CD14-positive monocyte (primary cell): ENCODE data around the gene BSG. TPM values are rescaled to one million over a fixed set of nuclear protein-coding genes. Genes with fewer than 3 reads are reported as not detected.
"Not testable (repeated sequence)": the region's sequence is repeated elsewhere in the genome, so short reads cannot be mapped to it uniquely, and the experiment has no call there.

Experiments
- DNase-seq, 3 donors: peaks; one replicate each; pipeline ENCODE4 v3.0.0-alpha.2; 2011 to 2022
- H2AFZ ChIP-seq: 2 replicates; pipeline ENCODE4 v1.6.0; 2012; ENCODE audit warnings: mild to moderate bottlenecking, low read depth, low read length, inconsistent platforms; ENCODE audit not compliant: insufficient read depth, poor library complexity, severe bottlenecking
- H3K27ac ChIP-seq, 2 donors: 1 replicate in 1 of 2; 2 replicates in 1 of 2; pipeline ENCODE4 v1.5.1; 2012 to 2013; ENCODE audit warnings: low read length in 2 of 2, control low read depth in 1 of 2, inconsistent platforms in 1 of 2, low read depth in 1 of 2, mild to moderate bottlenecking in 1 of 2
- H3K27me3 ChIP-seq, 2 donors: one replicate each; pipeline versions ENCODE4 v1.6.0 to v1.6.1; 2011 to 2013; ENCODE audit warnings: low read length in 2 of 2; ENCODE audit not compliant: control insufficient read depth in 2 of 2, insufficient read depth in 2 of 2
- H3K36me3 ChIP-seq, 2 donors: replicated peaks in 1 of 2; 1 replicate in 1 of 2; 2 replicates in 1 of 2; pipeline versions ENCODE4 v1.5.1 to v1.6.1; 2012 to 2013; ENCODE audit warnings: low read length in 2 of 2, control low read depth in 1 of 2, inconsistent platforms in 1 of 2, mild to moderate bottlenecking in 1 of 2; ENCODE audit not compliant: insufficient read depth in 2 of 2, control insufficient read depth in 1 of 2
- H3K4me1 ChIP-seq, 2 donors: 1 replicate in 1 of 2; 2 replicates in 1 of 2; pipeline versions ENCODE4 v1.5.1 to v1.6.1; 2012 to 2013; ENCODE audit warnings: low read length in 2 of 2, control low read depth in 1 of 2, inconsistent platforms in 1 of 2, mild to moderate bottlenecking in 1 of 2, moderate library complexity in 1 of 2; ENCODE audit not compliant: insufficient read depth in 2 of 2, control insufficient read depth in 1 of 2
- H3K4me2 ChIP-seq: replicated peaks from 2 replicates; pipeline ENCODE3; 2012; ENCODE audit warnings: low read length, moderate library complexity, mild to moderate bottlenecking; ENCODE audit not compliant: poor library complexity, severe bottlenecking; ENCODE audit errors: extremely low read depth
- H3K4me3 ChIP-seq, 3 experiments: fragments of 200-600 bp in 1 of 3; sonication (generic) in 1 of 3; replicated peaks in 1 of 3; 1 replicate in 2 of 3; 2 replicates in 1 of 3; pipeline ENCODE4 v1.5.1; 2011 to 2013; ENCODE audit warnings: low read length in 3 of 3, mild to moderate bottlenecking in 3 of 3, control low read depth in 2 of 3, low read depth in 2 of 3, inconsistent platforms in 1 of 3, moderate library complexity in 1 of 3
- H3K79me2 ChIP-seq: 2 replicates; pipeline ENCODE4 v1.6.0; 2012; ENCODE audit warnings: mild to moderate bottlenecking, control low read depth, inconsistent platforms, low read length, moderate library complexity; ENCODE audit not compliant: insufficient read depth
- H3K9ac ChIP-seq: 2 replicates; pipeline ENCODE4 v1.6.0; 2017; ENCODE audit warnings: low read length, mild to moderate bottlenecking; ENCODE audit not compliant: insufficient read depth, poor library complexity, severe bottlenecking
- H3K9me3 ChIP-seq, 2 donors: replicated peaks in 1 of 2; 1 replicate in 1 of 2; 2 replicates in 1 of 2; pipeline versions ENCODE4 v1.5.1 to v1.6.1; 2012 to 2013; ENCODE audit warnings: low read length in 2 of 2, control low read depth in 1 of 2; ENCODE audit not compliant: control insufficient read depth in 1 of 2, insufficient read depth in 1 of 2
- H4K20me1 ChIP-seq: 2 replicates; pipeline ENCODE4 v1.6.0; 2012; ENCODE audit warnings: mild to moderate bottlenecking, low read length, control low read depth, moderate library complexity; ENCODE audit not compliant: insufficient read depth
- H3K27ac Mint-ChIP-seq, 7 donors: one replicate each; pipeline ENCODE4 v1.8.0; 2020; ENCODE audit warnings: mild to moderate bottlenecking in 7 of 7, mixed read lengths in 7 of 7, moderate library complexity in 6 of 7, inconsistent platforms in 2 of 7
- H3K27me3 Mint-ChIP-seq, 3 donors: one replicate each; pipeline ENCODE4 v1.8.0; 2021 to 2022; ENCODE audit warnings: low read depth in 3 of 3, mild to moderate bottlenecking in 3 of 3, mixed read lengths in 3 of 3, moderate library complexity in 3 of 3, inconsistent platforms in 1 of 3
- H3K36me3 Mint-ChIP-seq, 2 donors: one replicate each; pipeline ENCODE4 v1.8.0; 2020; ENCODE audit warnings: mixed read lengths in 2 of 2, inconsistent platforms in 1 of 2, mild to moderate bottlenecking in 1 of 2
- H3K4me1 Mint-ChIP-seq: one replicate; pipeline ENCODE4 v1.8.0; 2020; ENCODE audit warnings: mild to moderate bottlenecking, mixed read lengths
- H3K4me3 Mint-ChIP-seq, 2 donors: one replicate each; pipeline ENCODE4 v1.8.0; 2020; ENCODE audit warnings: mild to moderate bottlenecking in 2 of 2, mixed read lengths in 2 of 2, moderate library complexity in 1 of 2
- H3K9me3 Mint-ChIP-seq, 7 donors: one replicate each; pipeline ENCODE4 v1.8.0; 2020 to 2022; ENCODE audit warnings: mixed read lengths in 7 of 7, mild to moderate bottlenecking in 6 of 7, moderate library complexity in 6 of 7, inconsistent platforms in 2 of 7
- CTCF ChIP-seq: fragments of 200-600 bp; IDR thresholded peaks from one replicate; pipeline ENCODE4 v1.8.0; 2022; ENCODE audit warnings: antibody characterized with exemption, mild to moderate bottlenecking
- WGBS: methylation state at CpG from one replicate; pipeline ENCODE4 v1.1.5; 2013; ENCODE audit warnings: missing lambda C conversion rate; ENCODE audit not compliant: insufficient coverage; 5-methylcytosine and 5-hydroxymethylcytosine counted together
- intact Hi-C, 2 donors: fragments of 100-400 bp; cut with micrococcal nuclease; formaldehyde crosslinking; loops; one replicate each; pipeline versions ENCODE4 v1.15.0 to v1.15.1; 2023
- polyA plus RNA-seq, 3 donors: library from polyadenylated mRNA; depleted of rRNA in 1 of 3; unstranded in 2 of 3; stranded (reverse) in 1 of 3; fragments of 300-500 nt in 2 of 3; fragments of >200 nt in 1 of 3; fragmentation: Illumina TruSeq in 2 of 3; gene quantifications; 1 replicate in 2 of 3; 2 replicates in 1 of 3; pipeline ENCODE4 v1.2.3, GENCODE V29; 2012 to 2021

Gene BSG
- polyA plus RNA-seq, 3 donors: 190 to 431 (median 364) TPM

- intact Hi-C loops: no loop called here
- no peak overlapping the region for H3K9ac ChIP-seq
- no peak overlapping the region for H3K27ac Mint-ChIP-seq
Observed at GRCh38 chr19:624433-625109, 52.2 kb downstream of the BSG start.

GRCh38 chr19:625257-625656, 52.9 kb downstream of the BSG start:
- Histone ChIP-seq H3K36me3 (peaks cover 35 to 70% of the 10 kb centered on the region in 2 donors), H3K4me1 (no peaks in the 10 kb centered on the region), H4K20me1 (peaks cover 3% of the 10 kb centered on the region), H2AFZ (no peak overlapping the region), H3K9ac (no peak overlapping the region), H3K79me2 (no peaks in the 10 kb centered on the region), H3K4me2 (no peak overlapping the region), H3K9me3 (no peaks in the 10 kb centered on the region), H3K4me3 (no peak overlapping the region), H3K27me3 (no peaks in the 10 kb centered on the region), H3K27ac (no peak overlapping the region)
- 100% methylated on average over 2 of the region's 5 CpGs for WGBS
- Mint-ChIP-seq H3K9me3 (peaks cover 0 to 8% (median 0%) of the 10 kb centered on the region in 7 donors), H3K27me3 (no peaks in the 10 kb centered on the region), H3K27ac (no peak overlapping the region), H3K36me3 (peaks cover 39 to 69% of the 10 kb centered on the region in 2 donors), H3K4me3 (no peak overlapping the region), H3K4me1 (no peaks in the 10 kb centered on the region)
- no peak for TF ChIP-seq CTCF
- intact Hi-C loops: no loop called here
- no peak for DNase-seq

More at GRCh38 chr19:624433-625109, 52.2 kb downstream of the BSG start:
- Histone ChIP-seq H3K9me3 (no peaks in the 10 kb centered on the region), H4K20me1 (peaks cover 3% of the 10 kb centered on the region), H3K36me3 (peaks cover 42 to 70% of the 10 kb centered on the region in 2 donors), H3K27me3 (no peaks in the 10 kb centered on the region), H3K4me1 (no peaks in the 10 kb centered on the region), H3K79me2 (no peaks in the 10 kb centered on the region), H2AFZ (no peak overlapping the region), H3K27ac (no peak overlapping the region), H3K4me3 (no peak overlapping the region), H3K4me2 (no peak overlapping the region)
- no peaks in the 10 kb centered on the region for H3K4me1 Mint-ChIP-seq
- H3K4me3 Mint-ChIP-seq: no peak overlapping the region
- peaks cover 39 to 68% of the 10 kb centered on the region in 2 donors for H3K36me3 Mint-ChIP-seq
- no peaks in the 10 kb centered on the region for H3K27me3 Mint-ChIP-seq
- TF ChIP-seq CTCF: no peak
- H3K9me3 Mint-ChIP-seq: peaks cover 0 to 14% (median 0%) of the 10 kb centered on the region in 7 donors
- WGBS: 94% methylated on average over 18 of the region's 24 CpGs
- no peak for DNase-seq

GRCh38 chr19:626566-626965, 54.2 kb downstream of the BSG start:
- not testable (repeated sequence) for H3K4me3 Mint-ChIP-seq
- 96% methylated on average over 4 of the region's 7 CpGs for whole genome bisulfite sequencing
- peaks cover 41 to 76% of the 10 kb centered on the region in 2 donors for H3K36me3 Mint-ChIP-seq

More at GRCh38 chr19:626566-626965, 54.2 kb downstream of the BSG start:
- H3K27me3 ChIP-seq, H2AFZ ChIP-seq, H3K27ac ChIP-seq, DNase-seq, intact Hi-C loops, H3K27me3 Mint-ChIP-seq, H3K4me1 Mint-ChIP-seq, H3K4me3 ChIP-seq, H3K4me2 ChIP-seq, H4K20me1 ChIP-seq, H3K9me3 Mint-ChIP-seq, H3K9ac ChIP-seq, H3K79me2 ChIP-seq, H3K9me3 ChIP-seq, H3K4me1 ChIP-seq, H3K27ac Mint-ChIP-seq: not testable (repeated sequence)
- peaks cover 30 to 75% of the 10 kb centered on the region in 2 donors for H3K36me3 ChIP-seq
